ENCODE measurements around the gene TBX3. TPM values are rescaled to one million over a fixed set of nuclear protein-coding genes. Genes with fewer than 3 reads are reported as not detected.
"Not testable (repeated sequence)": the region's sequence is repeated elsewhere in the genome, so short reads cannot be mapped to it uniquely, and the experiment has no call there.

TBX3 gene
- polyA plus RNA-seq, 1 of the 3 experiments (the other 2 are of a cell fraction) = 10.2 TPM

- H4K20me1 ChIP-seq (ENCODE audit: insufficient read depth) = no peaks in the 10 kb centered on the region
- CTCF ChIA-PET = no interaction called here
- H3K9me3 ChIP-seq = no peaks in the 10 kb centered on the region
- DNase-seq = no peak
- no peaks in the 10 kb centered on the region; the same call in 1 of the 2 replicates for H3K27me3 ChIP-seq (ENCODE audit: insufficient read depth)
- H3K4me1 ChIP-seq (ENCODE audit: control insufficient read depth in 1 of 2, insufficient read depth in 2 of 2, low read depth in 1 of 2, low read length in 1 of 2) = no peaks in the 10 kb centered on the region
- H3K4me2 ChIP-seq = no peak overlapping the region
- no peak overlapping the region for H3K4me3 ChIP-seq (ENCODE audit: low read depth in 2 of 2, low read length in 1 of 2)
- TF ChIP-seq, protein P1, sequence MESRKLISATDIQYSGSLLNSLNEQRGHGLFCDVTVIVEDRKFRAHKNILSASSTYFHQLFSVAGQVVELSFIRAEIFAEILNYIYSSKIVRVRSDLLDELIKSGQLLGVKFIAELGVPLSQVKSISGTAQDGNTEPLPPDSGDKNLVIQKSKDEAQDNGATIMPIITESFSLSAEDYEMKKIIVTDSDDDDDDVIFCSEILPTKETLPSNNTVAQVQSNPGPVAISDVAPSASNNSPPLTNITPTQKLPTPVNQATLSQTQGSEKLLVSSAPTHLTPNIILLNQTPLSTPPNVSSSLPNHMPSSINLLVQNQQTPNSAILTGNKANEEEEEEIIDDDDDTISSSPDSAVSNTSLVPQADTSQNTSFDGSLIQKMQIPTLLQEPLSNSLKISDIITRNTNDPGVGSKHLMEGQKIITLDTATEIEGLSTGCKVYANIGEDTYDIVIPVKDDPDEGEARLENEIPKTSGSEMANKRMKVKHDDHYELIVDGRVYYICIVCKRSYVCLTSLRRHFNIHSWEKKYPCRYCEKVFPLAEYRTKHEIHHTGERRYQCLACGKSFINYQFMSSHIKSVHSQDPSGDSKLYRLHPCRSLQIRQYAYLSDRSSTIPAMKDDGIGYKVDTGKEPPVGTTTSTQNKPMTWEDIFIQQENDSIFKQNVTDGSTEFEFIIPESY (IDR thresholded peaks at IDR 0.05; ENCODE audit: borderline replicate concordance, low read depth) = no peak
- TF ChIP-seq RFX5 (IDR thresholded peaks at IDR 0.05; ENCODE audit: low read length) (no peak), SMC3 (IDR thresholded peaks at IDR 0.05; ENCODE audit: low read depth, low read length) (no peak), TEAD4 (IDR thresholded peaks at IDR 0.05; ENCODE audit: borderline replicate concordance, insufficient read depth) (no peak), GABPA (IDR thresholded peaks at IDR 0.05; ENCODE audit: low read depth) (no peak), CHD2 (IDR thresholded peaks at IDR 0.05; ENCODE audit: low read length, partially characterized antibody) (no peak), MXI1 (IDR thresholded peaks at IDR 0.05; ENCODE audit: low read depth, low read length) (no peak), NRF1 (IDR thresholded peaks at IDR 0.05; ENCODE audit: low read depth, low read length) (no peak), ELF1 (IDR thresholded peaks at IDR 0.05) (no peak), POLR2AphosphoS5 (IDR thresholded peaks at IDR 0.05; ENCODE audit: low read depth, low read length) (no peak)
- TF ChIP-seq, protein P2, sequence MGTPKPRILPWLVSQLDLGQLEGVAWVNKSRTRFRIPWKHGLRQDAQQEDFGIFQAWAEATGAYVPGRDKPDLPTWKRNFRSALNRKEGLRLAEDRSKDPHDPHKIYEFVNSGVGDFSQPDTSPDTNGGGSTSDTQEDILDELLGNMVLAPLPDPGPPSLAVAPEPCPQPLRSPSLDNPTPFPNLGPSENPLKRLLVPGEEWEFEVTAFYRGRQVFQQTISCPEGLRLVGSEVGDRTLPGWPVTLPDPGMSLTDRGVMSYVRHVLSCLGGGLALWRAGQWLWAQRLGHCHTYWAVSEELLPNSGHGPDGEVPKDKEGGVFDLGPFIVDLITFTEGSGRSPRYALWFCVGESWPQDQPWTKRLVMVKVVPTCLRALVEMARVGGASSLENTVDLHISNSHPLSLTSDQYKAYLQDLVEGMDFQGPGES (IDR thresholded peaks at IDR 0.05; ENCODE audit: low read depth, low read length) = no peak
- TF ChIP-seq, protein P3, sequence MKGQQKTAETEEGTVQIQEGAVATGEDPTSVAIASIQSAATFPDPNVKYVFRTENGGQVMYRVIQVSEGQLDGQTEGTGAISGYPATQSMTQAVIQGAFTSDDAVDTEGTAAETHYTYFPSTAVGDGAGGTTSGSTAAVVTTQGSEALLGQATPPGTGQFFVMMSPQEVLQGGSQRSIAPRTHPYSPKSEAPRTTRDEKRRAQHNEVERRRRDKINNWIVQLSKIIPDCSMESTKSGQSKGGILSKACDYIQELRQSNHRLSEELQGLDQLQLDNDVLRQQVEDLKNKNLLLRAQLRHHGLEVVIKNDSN (IDR thresholded peaks at IDR 0.05; ENCODE audit: borderline replicate concordance, low read depth) = no peak
- no peak overlapping the region for H2AFZ ChIP-seq (ENCODE audit: low read depth)
- WGBS (ENCODE audit: low lambda C conversion rate) = 60% methylated on average over 7 of the region's 7 CpGs
- H3K79me2 ChIP-seq (ENCODE audit: insufficient read depth) = no peaks in the 10 kb centered on the region
- H3K36me3 ChIP-seq (replicated peaks in 1 of 2; ENCODE audit: control insufficient read depth in 1 of 2, insufficient read depth in 2 of 2, low read length in 1 of 2) = no peaks in the 10 kb centered on the region
- H3F3A ChIP-seq (replicated peaks; ENCODE audit: insufficient read depth) = no peaks in the 10 kb centered on the region
- POLR2A ChIA-PET = no interaction called here
- H3K9me2 ChIP-seq = no peaks in the 10 kb centered on the region
- no peak overlapping the region for H3K27ac ChIP-seq (ENCODE audit: low read depth in 2 of 2, low read length in 1 of 2)
- H3K9ac ChIP-seq = no peak overlapping the region
Measured at GRCh38 chr12:114710151-114710550, 26.2 kb upstream of the TBX3 start.

DNA sequence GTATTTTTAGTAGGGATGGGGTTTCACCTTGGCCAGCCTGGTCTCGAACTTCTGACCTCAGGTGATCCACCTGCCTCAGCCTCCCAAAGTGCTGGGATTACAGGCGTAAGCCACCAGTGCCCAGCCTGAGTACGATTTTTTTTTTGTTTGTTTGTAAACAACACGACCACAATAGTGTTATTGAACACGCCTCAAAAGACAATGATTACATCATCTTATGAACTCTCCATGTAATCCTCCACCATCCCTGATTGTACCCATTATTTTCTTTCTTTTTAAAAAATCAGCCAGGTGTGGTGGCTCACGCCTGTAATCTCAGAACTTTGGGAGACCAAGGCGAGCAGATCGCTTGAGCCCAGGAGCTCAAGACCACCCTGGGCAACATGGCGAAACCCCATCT is 25.1 kb upstream of the TBX3 start:
- POLR2A ChIA-PET = no interaction called here
- no peak for DNase-seq
- H3K4me2 ChIP-seq = no peak overlapping the region
- 75% methylated on average over 9 of the region's 9 CpGs for WGBS (ENCODE audit: low lambda C conversion rate)
- no peaks in the 10 kb centered on the region for H4K20me1 ChIP-seq (ENCODE audit: insufficient read depth)
- H3K79me2 ChIP-seq (ENCODE audit: insufficient read depth) = no peaks in the 10 kb centered on the region
- peaks cover 1 to 4% of the 10 kb centered on the region in 2 experiments; a peak in 1 of 4 replicates for H3K4me1 ChIP-seq (ENCODE audit: control insufficient read depth in 1 of 2, insufficient read depth in 2 of 2, low read depth in 1 of 2, low read length in 1 of 2)
- no peaks in the 10 kb centered on the region for H3F3A ChIP-seq (replicated peaks; ENCODE audit: insufficient read depth)
- H3K4me3 ChIP-seq (ENCODE audit: low read depth in 2 of 2, low read length in 1 of 2) = no peak overlapping the region
- no peaks in the 10 kb centered on the region for H3K9me3 ChIP-seq
- H3K27me3 ChIP-seq (ENCODE audit: insufficient read depth) = no peaks in the 10 kb centered on the region; the same call in 1 of the 2 replicates
- no peaks in the 10 kb centered on the region for H3K36me3 ChIP-seq (replicated peaks in 1 of 2; ENCODE audit: control insufficient read depth in 1 of 2, insufficient read depth in 2 of 2, low read length in 1 of 2)
- H3K27ac ChIP-seq (ENCODE audit: low read depth in 2 of 2, low read length in 1 of 2) = no peak overlapping the region
- no peak overlapping the region for H2AFZ ChIP-seq (ENCODE audit: low read depth)
- CTCF ChIA-PET = no interaction called here
- no peaks in the 10 kb centered on the region for H3K9me2 ChIP-seq
- TF ChIP-seq, protein P1 (IDR thresholded peaks at IDR 0.05; ENCODE audit: borderline replicate concordance, low read depth) = no peak
- no peak overlapping the region for H3K9ac ChIP-seq

DNA sequence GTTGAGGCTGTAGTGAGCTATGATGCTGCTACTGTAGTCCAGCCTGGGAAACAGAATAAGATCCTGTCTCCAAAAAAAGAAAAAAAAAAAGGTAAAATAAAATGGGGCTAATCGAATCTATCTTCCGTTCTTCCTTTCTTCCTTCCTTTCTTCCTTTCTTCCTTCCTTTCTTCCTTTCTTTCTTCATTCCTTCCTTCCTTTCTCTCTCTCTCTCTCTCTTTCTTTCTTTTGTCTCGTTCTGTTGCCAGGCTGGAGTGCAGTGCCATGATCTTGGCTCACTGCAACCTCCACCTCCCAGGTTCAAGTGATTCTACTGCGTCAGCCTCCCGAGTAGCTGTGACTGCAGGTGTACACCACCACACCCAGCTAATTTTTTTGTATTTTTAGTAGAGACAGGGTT is 24.6 kb upstream of the TBX3 start:
- WGBS (ENCODE audit: low lambda C conversion rate) = 80% methylated on average over 5 of the region's 5 CpGs
- H3K36me3 ChIP-seq (replicated peaks in 1 of 2; ENCODE audit: control insufficient read depth in 1 of 2, insufficient read depth in 2 of 2, low read length in 1 of 2); H3K9ac ChIP-seq; H3K4me3 ChIP-seq (ENCODE audit: low read depth in 2 of 2, low read length in 1 of 2); H2AFZ ChIP-seq (ENCODE audit: low read depth); DNase-seq; POLR2A ChIA-PET; H3K27ac ChIP-seq (ENCODE audit: low read depth in 2 of 2, low read length in 1 of 2); H3F3A ChIP-seq (replicated peaks; ENCODE audit: insufficient read depth); H3K9me3 ChIP-seq; H3K79me2 ChIP-seq (ENCODE audit: insufficient read depth); H3K4me1 ChIP-seq (ENCODE audit: control insufficient read depth in 1 of 2, insufficient read depth in 2 of 2, low read depth in 1 of 2, low read length in 1 of 2); H3K4me2 ChIP-seq; H4K20me1 ChIP-seq (ENCODE audit: insufficient read depth); H3K9me2 ChIP-seq; H3K27me3 ChIP-seq (ENCODE audit: insufficient read depth); CTCF ChIA-PET: not testable (repeated sequence)
